ENCODE data around the gene HECTD3.
"Not testable (repeated sequence)": the region's sequence is repeated elsewhere in the genome, so short reads cannot be mapped to it uniquely, and the experiment has no call there.

HECTD3 gene

GRCh38 chr1:44985747-44986359 lies 25.3 kb downstream of the HECTD3 start:
- DNase-seq = no peak

- not testable (repeated sequence) for DNase-seq
Observed at GRCh38 chr1:44977372-44977771, 33.8 kb downstream of the HECTD3 start.

GRCh38 chr1:44976252-44976651 lies 34.9 kb downstream of the HECTD3 start:
- DNase-seq = no peak

GRCh38 chr1:44973645-44974044 lies 37.5 kb downstream of the HECTD3 start:
- no peak for DNase-seq

GRCh38 chr1:44970317-44970716 lies 40.8 kb downstream of the HECTD3 start:
- no peak for DNase-seq

GRCh38 chr1:44964396-44964795 lies 46.7 kb downstream of the HECTD3 start:
- DNase-seq = no peak

GRCh38 chr1:44962729-44963128 lies 48.4 kb downstream of the HECTD3 start:
- no peak for DNase-seq

GRCh38 chr1:44962022-44962421 lies 49.1 kb downstream of the HECTD3 start:
- not testable (repeated sequence) for DNase-seq

- DNase-seq = not testable (repeated sequence)
Observed at GRCh38 chr1:44957566-44957965, 53.6 kb downstream of the HECTD3 start.

GRCh38 chr1:44956077-44956476 lies 55.0 kb downstream of the HECTD3 start:
- DNase-seq = not testable (repeated sequence)
